Activated T-helper 1 cell treated with anti-CD3 and anti-CD28 coated beads, Interleukin-2, amount 50 U/mL, for 16 hours (primary cell): ENCODE measurements around the gene RAD17.
"Not testable (repeated sequence)": the region's sequence is repeated elsewhere in the genome, so short reads cannot be mapped to it uniquely, and the experiment has no call there.

Experiments
- DNase-seq, 2 donors: peaks; one replicate each; pipeline ENCODE4 v3.0.0-alpha.2; 2020; ENCODE audit warnings: low read depth in 1 of 2, low spot score in 1 of 2

RAD17 gene

DNA sequence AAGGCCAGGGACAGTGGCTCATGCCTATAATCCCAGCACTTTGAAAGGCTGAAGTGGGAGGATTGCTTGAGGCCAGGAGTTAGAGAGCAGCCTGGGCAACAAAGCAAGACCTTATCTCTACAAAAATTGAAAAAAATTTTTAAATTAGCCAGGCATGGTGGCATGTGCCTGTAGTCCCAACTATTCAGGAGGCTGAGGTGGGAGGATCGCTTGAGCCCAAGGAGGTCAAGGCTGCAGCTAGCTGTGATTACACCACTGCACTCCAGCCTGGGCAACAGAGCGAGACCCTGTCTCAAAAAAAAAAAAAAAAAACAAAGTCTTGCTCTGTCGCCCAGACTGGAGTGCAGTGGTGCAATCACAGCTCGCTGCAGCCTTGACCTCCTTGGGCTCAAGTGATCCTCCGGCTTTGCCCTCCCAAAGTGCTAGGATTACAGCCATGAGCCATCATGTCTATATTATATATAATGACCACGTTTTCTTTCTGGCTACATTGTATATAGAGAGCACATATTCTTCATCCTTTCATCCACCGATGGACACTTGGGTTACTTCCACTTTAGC, 85.9 kb downstream of the RAD17 start:
- not testable (repeated sequence) for DNase-seq

DNA sequence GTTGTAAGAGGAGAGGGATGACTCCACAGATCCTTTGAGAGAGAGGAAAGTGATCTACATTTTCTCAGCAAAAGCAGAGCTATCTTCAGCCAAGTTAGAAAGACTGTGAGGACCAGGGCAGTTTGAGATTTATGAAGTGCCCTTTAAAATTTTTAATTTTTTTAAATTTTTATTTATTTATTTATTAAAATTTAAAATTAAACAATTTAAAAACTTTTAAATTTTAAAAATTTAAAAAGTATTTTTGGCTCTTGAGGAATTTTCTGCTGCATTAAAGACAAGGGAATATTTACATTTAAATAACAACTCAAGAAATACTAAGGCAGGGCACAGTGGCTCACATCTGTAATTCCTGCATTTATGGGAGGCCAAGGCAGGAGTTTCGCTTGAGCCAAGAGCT, 92.6 kb downstream of the RAD17 start:
- DNase-seq = no peak
